Eye (tissue), 1 donor: ENCODE measurements around the gene AKAP17A.
A peak's percentile ranks its signal among the peaks of the same experiment; 100 is the strongest.
"Not testable (repeated sequence)": the region's sequence is repeated elsewhere in the genome, so short reads cannot be mapped to it uniquely, and the experiment has no call there.

ENCODE experiments used
- DNase-seq: peaks from one replicate; pipeline ENCODE4 v3.0.0-alpha.2; 2015

AKAP17A gene

GRCh38 chrX:1591102-1591862, at the start of gene AKAP17A:
TSS of gene AKAP17A (plus strand) at chrX:1591604. CDS start at chrX:1593463, 1,859 bp downstream.
- DNase-seq, result peak; percentile 99

- DNase-seq, result no peak
These were observed 48.2 kb upstream of the AKAP17A start for GRCh38 chrX:1542994-1543725.

GRCh38 chrX:1545776-1546408, 45.5 kb upstream of the AKAP17A start:
- DNase-seq, result no peak

- no peak for DNase-seq
These were observed 44.6 kb upstream of the AKAP17A start for GRCh38 chrX:1546691-1547251.

GRCh38 chrX:1551959-1552546, 39.4 kb upstream of the AKAP17A start:
- no peak for DNase-seq

GRCh38 chrX:1554469-1555210, 36.8 kb upstream of the AKAP17A start:
- DNase-seq, result no peak

- DNase-seq, result no peak
These were observed 36.0 kb upstream of the AKAP17A start for GRCh38 chrX:1555370-1555769.

- not testable (repeated sequence) for DNase-seq
These were observed 34.0 kb upstream of the AKAP17A start for GRCh38 chrX:1557442-1557841.

GRCh38 chrX:1558761-1559468, 32.5 kb upstream of the AKAP17A start:
- no peak for DNase-seq

GRCh38 chrX:1561164-1561563, 30.2 kb upstream of the AKAP17A start:
- no peak for DNase-seq

- not testable (repeated sequence) for DNase-seq
These were observed 27.3 kb upstream of the AKAP17A start for GRCh38 chrX:1564077-1564476.

- DNase-seq, result no peak
These were observed 26.4 kb upstream of the AKAP17A start for GRCh38 chrX:1564750-1565683.

GRCh38 chrX:1574181-1574580, 17.2 kb upstream of the AKAP17A start:
- not testable (repeated sequence) for DNase-seq

GRCh38 chrX:1576201-1576992, 15.0 kb upstream of the AKAP17A start:
- no peak for DNase-seq

GRCh38 chrX:1577845-1578244, 13.6 kb upstream of the AKAP17A start:
- DNase-seq, result no peak

- DNase-seq, result no peak
These were observed 12.8 kb upstream of the AKAP17A start for GRCh38 chrX:1578511-1579173.

- DNase-seq, result peak; percentile 82
These were observed 10.3 kb upstream of the AKAP17A start for GRCh38 chrX:1581132-1581531.

GRCh38 chrX:1582686-1583437, 8.5 kb upstream of the AKAP17A start:
- no peak for DNase-seq
